Lower lobe of right lung (tissue), 2 donors: ENCODE measurements around the gene DLGAP1. TPM values are rescaled to one million over a fixed set of nuclear protein-coding genes. Genes with fewer than 3 reads are reported as not detected.

Source experiments
- ATAC-seq, 2 donors: fragments of 200-7000 bp; cut with Tn5 transposase; one replicate each; pipeline ENCODE4 v1.9.1; 2020 to 2022; ENCODE audit warnings: mild to moderate bottlenecking in 2 of 2, moderate library complexity in 2 of 2
- DNase-seq: peaks from one replicate; pipeline ENCODE4 v3.0.0-alpha.2; 2020
- H3K27ac ChIP-seq: fragments of 200-600 bp; one replicate; pipeline ENCODE4 v1.8.0; 2022
- H3K27me3 ChIP-seq: fragments of 200-600 bp; one replicate; pipeline ENCODE4 v1.8.0; 2022; ENCODE audit warnings: low read depth
- H3K36me3 ChIP-seq: fragments of 200-600 bp; one replicate; pipeline ENCODE4 v1.8.0; 2022; ENCODE audit warnings: mild to moderate bottlenecking
- H3K4me1 ChIP-seq: fragments of 200-600 bp; one replicate; pipeline ENCODE4 v1.8.0; 2022
- H3K4me3 ChIP-seq: fragments of 200-600 bp; one replicate; pipeline ENCODE4 v1.8.0; 2022; ENCODE audit warnings: mild to moderate bottlenecking
- H3K9me3 ChIP-seq: fragments of 200-600 bp; one replicate; pipeline ENCODE4 v1.8.0; 2022
- CTCF ChIP-seq: fragments of 200-600 bp; IDR thresholded peaks from one replicate; pipeline ENCODE4 v1.8.0; 2022; ENCODE audit warnings: antibody characterized with exemption, mild to moderate bottlenecking
- intact Hi-C: fragments of 100-400 bp; cut with DNase I; formaldehyde crosslinking; loops from one replicate; pipeline ENCODE4 v1.11.0; 2022
- total RNA-seq: library from RNA; stranded (reverse); fragmentation: NEBNext Ultra II Directional; extraction: Animal tissue kit (Norgen Biotek cat#: 25700); gene quantifications from one replicate; pipeline ENCODE4 v1.2.1, GENCODE V29; 2021
- donor health status: DM: no; HTN: yes; CAD: no; lungs with severe emphysema.

Gene DLGAP1
- total RNA-seq, 1 donor from 2014 or later = 3.8 TPM

- intact Hi-C loops = no loop called here
These were observed 1.6 kb downstream of the DLGAP1 start for GRCh38 chr18:4453567-4453873.

GRCh38 chr18:4450065-4450658, 4.9 kb downstream of the DLGAP1 start:
- Histone ChIP-seq H3K27ac (no peak overlapping the region), H3K4me3 (no peak overlapping the region), H3K9me3 (no peaks in the 10 kb centered on the region), H3K27me3 (peaks cover 31% of the 10 kb centered on the region), H3K4me1 (no peaks in the 10 kb centered on the region), H3K36me3 (no peaks in the 10 kb centered on the region)
- no peak for TF ChIP-seq CTCF
- ATAC-seq (no peak), DNase-seq (no peak)
- intact Hi-C loops = no loop called here

More at GRCh38 chr18:4453567-4453873, 1.6 kb downstream of the DLGAP1 start:
- no peak overlapping the region for H3K27ac ChIP-seq
- no peak for TF ChIP-seq CTCF
- ATAC-seq (no peak), DNase-seq (no peak)
- peak overlapping the region; percentile 53 for H3K4me3 ChIP-seq
- H3K9me3 ChIP-seq = peaks cover 4% of the 10 kb centered on the region
- peaks cover 40% of the 10 kb centered on the region for H3K27me3 ChIP-seq
- no peaks in the 10 kb centered on the region for H3K36me3 ChIP-seq
- no peaks in the 10 kb centered on the region for H3K4me1 ChIP-seq

- ATAC-seq = no peak
- no peak overlapping the region for H3K27ac ChIP-seq
- H3K27me3 ChIP-seq = no peaks in the 10 kb centered on the region
- no peaks in the 10 kb centered on the region for H3K9me3 ChIP-seq
- H3K4me3 ChIP-seq = no peak overlapping the region
- no peak for DNase-seq
- no peaks in the 10 kb centered on the region for H3K36me3 ChIP-seq
- H3K4me1 ChIP-seq = no peaks in the 10 kb centered on the region
- intact Hi-C loops = no loop called here
- no peak for TF ChIP-seq CTCF
These were observed 9.2 kb downstream of the DLGAP1 start for GRCh38 chr18:4445902-4446301.

- Histone ChIP-seq H3K36me3 (no peaks in the 10 kb centered on the region), H3K9me3 (no peaks in the 10 kb centered on the region), H3K4me1 (no peaks in the 10 kb centered on the region), H3K27ac (no peak overlapping the region), H3K4me3 (no peak overlapping the region), H3K27me3 (no peaks in the 10 kb centered on the region)
- DNase-seq = no peak
- no peak for TF ChIP-seq CTCF
- intact Hi-C loops = no loop called here
- no peak for ATAC-seq
These were observed 10.8 kb downstream of the DLGAP1 start for GRCh38 chr18:4444306-4444705.

- Histone ChIP-seq H3K27me3 (no peaks in the 10 kb centered on the region), H3K4me3 (no peak overlapping the region), H3K36me3 (no peaks in the 10 kb centered on the region), H3K27ac (no peak overlapping the region), H3K9me3 (no peaks in the 10 kb centered on the region), H3K4me1 (no peaks in the 10 kb centered on the region)
- no peak for TF ChIP-seq CTCF
- no peak for DNase-seq
- intact Hi-C loops = no loop called here
- no peak for ATAC-seq
These were observed 14.0 kb downstream of the DLGAP1 start for GRCh38 chr18:4441098-4441497.

- Histone ChIP-seq H3K4me1 (no peaks in the 10 kb centered on the region), H3K36me3 (no peaks in the 10 kb centered on the region), H3K27ac (no peak overlapping the region), H3K4me3 (no peak overlapping the region), H3K27me3 (no peaks in the 10 kb centered on the region), H3K9me3 (no peaks in the 10 kb centered on the region)
- intact Hi-C loops = no loop called here
- ATAC-seq (no peak), DNase-seq (no peak)
- TF ChIP-seq CTCF = no peak
These were observed 16.2 kb downstream of the DLGAP1 start for GRCh38 chr18:4438938-4439337.
